Endometrial microvascular endothelial cells (primary cell): ENCODE measurements around the gene GPN2. TPM values are rescaled to one million over a fixed set of nuclear protein-coding genes. Genes with fewer than 3 reads are reported as not detected.

Experiments used
- in situ Hi-C: cut with HindIII; loops from 2 replicates; pipeline ENCODE4 v1.10.0; 2017; ENCODE audit warnings: low sequenced_read_pairs, low pct_unique_long_range_greater_than_20kb; ENCODE audit errors: inconsistent ontology term
- total RNA-seq: library from RNA; depleted of rRNA; stranded (reverse); fragments of >200 nt; gene quantifications from one replicate; pipeline ENCODE4 v1.2.3, GENCODE V29; 2015; ENCODE audit errors: inconsistent ontology term

GPN2 gene
- 9.0 TPM for total RNA-seq

GRCh38 chr1:26889551-26890466, at the start of gene GPN2:
Gene GPN2, minus strand, starts transcription at chr1:26890283. Its CDS starts 187 bp downstream, at chr1:26890096.
- in situ Hi-C loops: no loop called here

DNA sequence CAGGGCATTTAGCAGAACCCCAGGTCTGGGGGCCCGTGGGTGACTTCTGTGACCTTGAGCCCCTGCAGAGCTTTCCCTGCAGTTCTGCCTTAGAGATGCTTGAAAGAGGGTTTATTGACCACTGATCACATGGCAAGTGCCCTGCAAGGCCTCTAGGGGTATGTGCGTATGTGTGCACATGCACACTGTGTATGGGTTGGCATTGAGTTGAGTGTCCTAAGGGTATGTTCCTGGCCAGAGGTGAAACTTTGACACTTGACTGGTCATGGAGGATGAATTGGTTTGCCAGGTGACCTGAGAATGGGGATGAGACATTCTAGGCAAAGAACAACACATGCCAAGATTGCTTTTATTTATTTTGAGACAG, 48.6 kb upstream of the GPN2 start:
- in situ Hi-C loops: no loop called here

DNA sequence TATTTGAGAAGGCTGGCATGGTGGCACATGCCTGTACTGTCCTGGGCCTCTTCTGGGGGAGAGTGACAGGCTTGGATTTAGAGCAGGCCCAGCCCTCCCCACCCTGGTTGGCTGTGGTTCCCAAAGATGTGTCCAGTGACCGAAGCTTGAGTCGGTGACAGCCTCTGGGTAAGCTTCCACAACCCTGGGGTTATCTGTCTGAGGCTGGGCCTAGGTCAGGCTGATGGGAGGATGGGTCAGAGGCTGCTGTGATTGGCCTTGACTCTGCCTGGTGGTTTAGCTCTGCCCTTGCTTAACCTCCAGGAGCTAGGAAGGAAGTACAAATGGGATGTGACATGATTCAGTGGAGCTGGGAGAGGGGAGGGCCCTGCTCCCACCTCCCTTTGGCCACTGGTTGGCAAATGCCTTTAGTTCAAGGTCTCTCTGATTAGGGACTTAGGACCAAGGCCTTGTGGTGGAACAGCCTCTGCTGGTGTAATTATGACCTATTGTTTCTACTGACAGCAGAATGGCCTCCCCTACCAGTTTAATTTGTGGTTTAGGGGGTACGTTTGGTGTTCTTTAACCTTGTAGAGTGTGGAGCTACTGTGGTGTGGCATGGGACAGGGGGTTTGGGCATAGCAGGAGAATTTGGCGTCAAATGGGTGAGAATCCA, 48.0 kb upstream of the GPN2 start:
- in situ Hi-C loops: no loop called here

- in situ Hi-C loops: no loop called here
Measured at GRCh38 chr1:26936823-26937222, 46.7 kb upstream of the GPN2 start.

DNA sequence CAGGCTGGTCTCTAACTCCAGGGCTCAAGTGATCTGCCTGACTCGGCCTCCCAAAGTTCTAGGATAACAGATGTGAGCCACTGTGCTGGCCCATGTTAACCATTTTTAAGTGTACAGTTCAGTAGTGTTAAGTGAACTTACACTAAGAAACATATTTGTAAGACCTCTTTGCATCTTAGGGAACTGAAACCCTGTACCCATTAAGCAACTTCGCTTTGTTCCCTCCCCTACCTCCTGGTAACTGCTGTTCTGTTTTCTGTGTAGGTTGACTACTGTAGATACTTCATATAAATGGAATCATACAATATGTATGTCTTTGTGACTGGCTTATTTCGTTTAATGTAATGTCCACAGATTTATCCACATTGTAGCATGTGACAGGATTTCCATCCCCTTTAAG, 42.4 kb upstream of the GPN2 start:
- in situ Hi-C loops: no loop called here

DNA sequence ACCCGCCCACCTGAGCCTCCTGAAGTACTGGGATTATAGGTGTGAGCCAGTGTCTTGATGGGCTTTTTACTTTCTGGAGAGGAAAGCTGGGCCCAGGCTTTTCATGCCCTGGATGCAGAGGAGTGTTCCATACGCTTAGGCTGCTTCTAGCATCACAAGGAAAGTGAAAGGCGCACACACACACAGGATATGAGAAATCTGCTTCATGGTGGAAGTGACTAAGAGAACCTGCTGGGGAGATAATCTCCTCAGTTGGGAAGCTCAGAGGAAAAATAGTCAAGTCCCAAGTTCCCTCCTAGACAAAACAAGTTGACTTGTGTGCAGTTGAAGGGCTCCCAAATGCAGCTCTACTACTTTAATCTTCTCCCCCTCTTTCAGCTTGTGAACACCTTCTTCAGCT, 33.6 kb upstream of the GPN2 start:
- in situ Hi-C loops: no loop called here

DNA sequence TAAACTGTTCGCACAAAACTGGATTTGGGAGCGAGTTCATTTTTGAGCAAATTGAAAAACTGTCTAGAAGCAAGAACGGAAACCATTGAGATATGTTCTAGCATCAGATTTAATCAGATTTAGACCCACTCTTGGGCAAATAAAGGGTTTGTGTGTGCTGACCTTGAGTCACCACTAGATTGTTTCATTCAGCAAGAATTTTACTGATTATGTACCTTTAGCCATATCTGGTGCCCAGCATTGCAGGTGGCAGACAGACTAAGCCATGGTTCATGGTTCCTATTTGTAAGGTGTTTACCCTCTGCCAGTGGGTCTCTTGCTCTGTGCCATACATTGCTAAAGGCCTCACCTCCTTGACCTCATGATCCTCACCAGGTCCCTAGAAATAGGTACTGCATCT, 32.8 kb upstream of the GPN2 start:
- in situ Hi-C loops: no loop called here

GRCh38 chr1:26922431-26922729, 32.3 kb upstream of the GPN2 start:
- in situ Hi-C loops: no loop called here

DNA sequence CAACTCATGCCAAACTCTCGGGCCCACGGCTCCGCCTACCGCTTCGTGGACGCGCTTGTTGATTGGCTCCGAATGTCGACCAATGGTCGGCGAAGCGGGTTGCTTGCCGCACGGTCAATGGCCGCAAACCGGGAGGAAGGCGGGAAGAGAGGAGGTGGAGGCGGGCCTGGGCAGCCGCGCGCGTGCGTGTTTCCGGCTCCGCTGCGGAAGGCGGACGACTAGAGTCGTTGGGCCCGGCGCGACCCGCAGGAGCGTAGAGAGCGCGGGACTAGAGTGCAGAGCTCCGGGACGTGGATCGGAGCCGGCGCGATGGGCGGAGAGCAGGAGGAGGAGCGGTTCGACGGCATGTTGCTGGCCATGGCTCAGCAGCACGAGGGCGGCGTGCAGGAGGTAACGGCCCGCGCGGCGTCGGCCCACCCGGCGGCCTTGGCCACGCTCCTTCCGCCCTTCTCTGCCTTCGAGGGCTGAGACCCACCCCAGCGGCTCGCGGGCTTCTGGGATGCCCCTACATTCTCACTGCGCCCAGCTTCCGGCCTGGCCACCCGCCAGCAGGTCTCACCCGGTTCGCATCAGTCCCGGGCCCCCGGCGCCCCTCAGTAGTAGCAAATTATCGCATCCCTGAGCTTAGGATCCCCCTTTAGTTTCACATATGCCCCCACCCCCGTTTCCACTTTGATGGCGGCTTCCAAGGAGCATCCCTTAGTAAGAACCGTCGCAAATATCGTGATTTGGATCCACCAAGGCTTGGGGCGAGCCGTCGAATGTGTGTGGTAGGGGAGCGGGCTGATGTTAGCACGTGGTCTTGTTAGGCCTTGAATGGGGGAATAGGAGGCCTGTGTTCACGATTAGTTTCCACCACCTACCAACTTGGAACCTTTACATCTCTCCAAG, 31.7 kb upstream of the GPN2 start, which contains the start of gene NUDC:
Gene NUDC (plus strand): TSS at position 204 of the 891 bp plus-strand sequence. CDS start 106 bp downstream, at position 310.
- in situ Hi-C loops: no loop called here

- in situ Hi-C loops: no loop called here
Measured at GRCh38 chr1:26921126-26921539, 31.1 kb upstream of the GPN2 start.

DNA sequence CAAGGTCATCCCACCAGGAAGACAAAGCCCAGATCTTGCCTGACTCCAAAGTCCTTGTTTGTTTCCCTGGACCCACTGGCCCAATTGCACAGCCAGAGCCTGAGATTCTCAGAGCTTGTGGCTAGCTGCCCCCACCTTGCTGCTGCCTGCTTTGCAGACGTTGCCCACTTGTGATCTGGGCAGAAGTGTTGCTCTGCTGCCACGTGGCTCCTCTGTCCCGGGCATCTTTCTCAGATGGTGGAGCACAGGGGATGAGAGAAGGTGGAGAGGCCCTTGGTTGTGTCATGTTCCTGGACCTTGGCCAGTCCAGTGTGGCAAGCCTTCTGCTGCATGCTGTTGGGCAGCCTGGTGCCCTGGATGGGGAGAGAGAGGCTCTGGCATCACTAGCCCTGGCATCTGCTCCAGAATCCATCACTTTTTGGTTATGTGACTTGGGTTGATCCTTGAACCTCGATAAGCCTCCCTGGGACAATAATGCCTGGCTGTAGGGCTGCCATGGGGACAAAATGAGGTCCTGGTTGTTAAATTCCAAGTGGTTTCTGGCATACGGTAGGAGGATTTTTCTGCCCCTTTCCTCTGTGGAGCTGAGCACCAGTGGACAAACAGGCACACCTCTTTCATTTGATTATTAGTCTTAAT, 25.2 kb upstream of the GPN2 start:
- in situ Hi-C loops: no loop called here

DNA sequence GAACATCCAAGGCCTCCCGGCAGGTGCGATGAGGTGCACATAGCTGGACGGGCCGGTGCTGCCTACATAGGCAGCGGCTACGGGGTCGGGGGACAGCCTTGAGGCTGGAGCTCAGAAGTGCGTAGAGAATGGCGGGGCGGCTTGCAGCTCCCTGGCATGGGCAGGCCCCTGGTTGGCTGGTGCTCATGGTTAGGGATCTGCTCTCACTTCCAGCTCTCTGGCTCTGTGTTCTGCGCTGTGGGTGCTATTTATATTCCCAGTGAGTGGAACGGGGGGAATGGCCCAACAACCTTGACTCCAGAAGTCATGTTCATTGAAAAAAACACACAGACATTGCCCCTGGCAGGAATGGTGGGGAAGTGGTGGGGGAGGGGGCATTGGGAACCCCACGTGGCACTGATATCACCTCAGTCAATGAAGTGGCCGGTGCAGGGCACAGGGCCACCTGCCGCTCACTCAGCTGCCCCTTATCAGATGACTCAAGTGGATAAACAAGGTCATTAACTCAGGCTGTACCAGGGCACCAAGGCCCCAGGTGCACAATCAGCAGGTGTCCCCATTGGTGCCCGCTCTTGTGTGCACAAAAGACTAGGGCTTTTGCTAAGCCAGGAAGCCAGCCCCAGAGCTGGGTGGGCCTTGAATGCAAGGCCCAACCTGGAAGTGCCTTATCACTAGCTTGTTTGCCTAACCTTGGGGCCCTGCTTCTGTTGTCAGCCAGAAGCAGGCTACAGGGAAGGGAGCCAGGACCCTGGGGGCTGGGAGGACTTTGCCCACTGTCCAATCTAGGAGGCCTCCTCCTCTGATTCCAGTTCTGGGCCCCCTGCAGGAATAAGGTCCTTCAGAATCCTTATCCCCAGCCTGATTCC, 23.9 kb upstream of the GPN2 start, which contains the start of gene NR0B2:
Gene NR0B2 (minus strand): TSS at position 222 of the 866 bp plus-strand sequence. CDS start 35 bp downstream, at position 187.
- in situ Hi-C loops: no loop called here

GRCh38 chr1:26913389-26913753, 23.3 kb upstream of the GPN2 start:
- in situ Hi-C loops: no loop called here

- in situ Hi-C loops: no loop called here
Measured at GRCh38 chr1:26912147-26912490, 22.0 kb upstream of the GPN2 start.

- in situ Hi-C loops: no loop called here
Measured at GRCh38 chr1:26911399-26912146, 21.5 kb upstream of the GPN2 start.

DNA sequence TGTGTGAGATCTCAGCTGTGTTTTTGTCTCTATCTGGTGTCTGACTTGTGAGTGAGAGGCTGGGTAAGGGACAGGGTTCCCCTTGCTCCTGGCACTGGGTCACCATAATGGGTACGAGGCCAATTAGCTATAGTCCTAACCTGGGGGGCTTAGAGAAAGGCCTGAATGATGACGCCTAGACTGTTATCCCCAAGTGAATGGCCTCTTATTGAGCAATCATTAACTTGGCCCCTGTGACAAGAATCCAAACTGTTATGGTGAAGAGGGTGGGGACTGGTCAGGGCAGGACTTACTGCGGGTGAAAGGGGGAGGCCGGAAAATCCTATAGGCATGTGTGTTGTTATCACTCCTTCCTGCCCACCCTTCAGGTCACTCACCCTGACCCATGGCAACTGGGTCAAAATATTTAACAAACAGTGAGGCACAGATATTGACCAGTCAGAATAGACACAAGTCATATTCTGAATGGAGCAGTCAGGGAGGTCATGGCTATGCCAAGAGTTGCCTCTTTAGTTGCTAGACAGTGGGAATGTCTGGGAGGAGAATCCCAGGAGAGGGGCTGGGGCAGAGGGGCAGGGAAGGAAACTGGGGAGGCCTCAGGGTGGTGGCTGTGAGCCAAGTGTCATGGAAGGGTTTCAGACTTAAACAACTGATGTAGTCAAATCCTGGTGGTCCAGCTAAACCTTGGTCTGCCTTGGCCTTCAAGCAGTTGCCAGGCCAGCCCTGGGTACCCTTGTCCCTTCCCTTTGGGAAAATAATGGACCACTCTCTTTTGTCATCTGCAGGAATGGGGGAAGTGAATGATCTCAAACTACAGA, 20.5 kb upstream of the GPN2 start:
- in situ Hi-C loops: no loop called here

- in situ Hi-C loops: no loop called here
Measured at GRCh38 chr1:26909951-26910342, 19.9 kb upstream of the GPN2 start.
